Stimulated activated CD8-positive, alpha-beta memory T cell treated with anti-CD3 and anti-CD28 coated beads, Interleukin-15, amount 100 ng/mL, for 4 hours (primary cell): ENCODE data around the gene RAD54L.
"Not testable (repeated sequence)": the region's sequence is repeated elsewhere in the genome, so short reads cannot be mapped to it uniquely, and the experiment has no call there.

Experiments
- DNase-seq, 2 donors: peaks; one replicate each; pipeline ENCODE4 v3.0.0-alpha.2; 2020; ENCODE audit warnings: low read depth in 2 of 2

Gene RAD54L

DNA sequence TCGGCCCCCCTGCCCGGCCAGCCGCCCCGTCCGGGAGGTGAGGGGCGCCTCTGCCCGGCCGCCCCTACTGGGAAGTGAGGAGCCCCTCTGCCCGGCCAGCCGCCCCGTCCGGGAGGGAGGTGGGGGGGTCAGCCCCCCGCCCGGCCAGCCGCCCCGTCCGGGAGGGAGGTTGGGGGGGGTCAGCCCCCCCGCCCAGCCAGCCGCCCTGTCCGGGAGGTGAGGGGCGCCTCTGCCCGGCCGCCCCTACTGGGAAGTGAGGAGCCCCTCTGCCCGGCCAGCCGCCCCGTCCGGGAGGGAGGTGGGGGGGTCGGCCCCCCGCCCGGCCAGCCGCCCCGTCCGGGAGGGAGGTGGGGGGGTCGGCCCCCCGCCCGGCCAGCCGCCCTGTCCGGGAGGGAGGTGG is 5.8 kb upstream of the RAD54L start:
- not testable (repeated sequence) for DNase-seq

DNA sequence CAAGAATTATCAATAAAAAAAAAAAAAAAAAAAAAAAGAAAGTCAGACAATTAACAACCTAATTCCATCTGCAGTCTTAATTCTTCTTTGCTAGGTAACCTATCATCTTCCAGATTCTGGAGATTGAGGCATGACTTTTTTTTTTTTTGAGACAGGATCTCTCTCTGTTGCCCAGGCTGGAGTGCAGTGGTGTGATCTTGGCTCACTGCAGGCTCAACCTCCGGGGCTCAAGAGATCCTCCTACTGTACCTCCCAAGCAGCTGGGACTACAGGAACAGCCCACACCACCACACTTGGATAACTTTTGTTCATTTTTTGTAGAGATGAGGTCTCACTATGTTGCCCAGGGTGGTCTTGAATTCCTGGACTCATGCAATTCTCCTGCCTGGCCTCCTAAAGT is 4.6 kb upstream of the RAD54L start:
- DNase-seq: no peak

DNA sequence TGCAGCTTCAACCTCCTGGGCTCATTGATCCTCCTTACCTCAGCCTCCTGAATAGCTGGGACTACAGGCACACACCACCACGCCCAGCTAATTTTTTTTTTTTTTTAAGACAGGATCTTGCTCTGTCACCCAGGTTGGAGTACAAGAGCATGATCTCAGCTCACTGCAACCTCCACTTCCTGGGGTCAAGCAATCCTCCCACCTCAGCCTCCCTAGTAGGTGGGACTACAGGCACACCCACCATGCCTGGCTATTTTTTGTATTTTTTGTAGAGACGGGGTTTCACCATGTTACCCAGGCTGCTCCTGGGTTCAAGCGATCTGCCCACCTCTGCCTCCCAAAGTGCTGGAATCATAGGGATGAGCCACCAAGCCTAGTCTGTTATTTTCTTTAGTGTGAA is 3.7 kb upstream of the RAD54L start:
- not testable (repeated sequence) for DNase-seq

GRCh38 chr1:46244656-46245371 is 2.7 kb upstream of the RAD54L start:
- DNase-seq: no peak

DNA sequence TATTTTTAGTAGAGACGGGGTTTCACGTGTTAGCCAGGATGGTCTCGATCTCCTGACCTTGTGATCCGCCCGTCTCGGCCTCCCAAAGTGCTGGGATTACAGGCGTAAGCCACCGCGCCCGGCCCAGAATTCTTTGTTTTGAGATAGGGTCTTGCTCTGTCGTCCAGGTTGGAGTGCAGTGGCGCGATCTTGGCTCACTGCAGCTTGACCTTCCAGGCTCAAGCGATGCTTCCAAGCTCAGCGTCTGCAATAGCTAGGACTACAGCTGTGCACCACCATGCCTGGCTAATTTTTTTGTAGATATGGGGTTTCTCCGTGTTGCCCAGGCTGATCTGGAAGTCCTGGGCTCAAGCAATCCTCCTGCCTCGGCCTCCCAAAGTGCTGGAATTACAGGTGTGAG is 1.4 kb upstream of the RAD54L start:
- not testable (repeated sequence) for DNase-seq

DNA sequence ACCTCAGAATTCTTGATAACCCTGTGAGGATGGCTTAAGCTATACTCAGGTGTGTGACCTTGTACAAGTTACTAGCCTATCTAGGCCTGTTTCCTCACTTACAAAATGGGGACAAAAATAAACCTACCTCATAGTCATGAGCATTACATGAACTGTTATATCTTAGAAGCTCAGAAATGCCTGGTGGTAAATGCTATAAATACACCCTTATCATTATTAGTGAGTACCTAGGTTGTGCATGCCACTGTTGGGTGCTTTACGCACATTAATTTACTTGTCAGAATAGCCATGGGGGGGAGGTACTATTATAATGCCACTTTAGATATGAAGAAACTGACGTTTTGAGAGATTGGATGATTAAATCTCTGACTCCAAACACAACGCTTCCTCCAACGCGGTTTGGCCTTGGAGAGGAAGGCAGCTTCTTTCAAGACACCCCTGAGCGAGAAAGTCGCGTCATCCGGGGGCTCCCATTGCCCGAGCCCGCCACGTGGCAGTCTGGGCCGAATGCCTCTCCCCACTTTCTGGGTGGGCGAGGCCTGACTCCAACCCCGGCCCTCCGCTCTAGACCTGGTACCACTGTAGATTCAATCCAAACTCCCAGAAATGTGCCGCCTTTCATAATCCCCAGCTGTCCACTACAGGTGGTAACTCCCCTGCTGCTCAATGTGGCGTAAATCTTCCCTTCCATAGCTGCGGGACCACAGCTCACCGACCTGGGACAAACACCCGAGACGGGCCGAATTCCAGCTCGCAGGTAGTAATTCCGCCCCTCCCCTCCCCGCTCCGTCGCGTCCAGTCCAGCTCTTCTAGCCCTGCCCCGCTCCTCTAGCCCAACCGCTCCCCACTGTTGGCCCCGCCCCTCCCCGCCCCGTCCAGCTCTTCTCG is 771 bp upstream of the RAD54L start:
- DNase-seq: peak; percentile 34

- DNase-seq: no peak
Observed at GRCh38 chr1:46248122-46248920, 758 bp downstream of the RAD54L start.

GRCh38 chr1:46254668-46255067 is 7.1 kb downstream of the RAD54L start:
- DNase-seq: no peak

GRCh38 chr1:46256523-46256922 is 9.0 kb downstream of the RAD54L start:
- no peak for DNase-seq

DNA sequence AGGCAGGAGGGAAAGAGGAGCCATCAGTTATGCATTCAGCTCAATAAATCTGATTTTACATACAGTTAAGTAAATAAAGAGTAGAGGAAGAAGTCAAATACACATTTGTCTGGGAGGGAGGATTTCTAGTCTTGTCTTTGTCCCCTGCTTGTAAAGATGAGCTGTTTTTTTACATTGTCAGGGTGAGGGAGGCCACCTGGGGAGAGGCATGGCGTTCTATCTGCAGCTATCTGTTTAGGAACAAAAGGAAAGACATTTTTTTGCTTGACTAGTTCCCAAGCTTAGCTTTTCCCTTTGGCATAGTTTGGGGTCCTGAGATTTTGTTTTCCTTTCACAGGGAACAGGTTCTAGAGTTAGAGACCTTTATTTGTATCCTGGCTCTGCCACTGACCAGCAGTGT is 14.9 kb downstream of the RAD54L start:
- DNase-seq: no peak

DNA sequence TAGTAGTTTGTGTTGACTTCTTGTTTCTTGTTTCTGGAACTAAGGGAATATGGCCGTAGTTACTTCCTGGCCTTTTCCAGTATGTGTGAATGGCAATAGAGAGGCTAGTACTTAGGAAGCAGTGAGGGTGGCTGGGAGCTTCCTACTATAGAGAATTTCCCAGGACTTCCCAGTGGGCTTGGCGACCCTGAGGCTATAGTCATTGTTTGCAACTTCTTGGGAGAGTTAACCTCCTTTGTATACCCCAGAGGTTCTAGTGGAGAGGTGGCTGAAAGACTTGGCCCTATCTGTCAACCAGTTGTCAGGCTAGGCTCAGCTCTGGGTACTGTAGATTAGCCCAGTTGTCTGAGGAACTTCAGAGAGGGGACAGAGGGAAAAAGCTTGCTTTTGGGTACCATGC is 15.6 kb downstream of the RAD54L start:
- no peak for DNase-seq

DNA sequence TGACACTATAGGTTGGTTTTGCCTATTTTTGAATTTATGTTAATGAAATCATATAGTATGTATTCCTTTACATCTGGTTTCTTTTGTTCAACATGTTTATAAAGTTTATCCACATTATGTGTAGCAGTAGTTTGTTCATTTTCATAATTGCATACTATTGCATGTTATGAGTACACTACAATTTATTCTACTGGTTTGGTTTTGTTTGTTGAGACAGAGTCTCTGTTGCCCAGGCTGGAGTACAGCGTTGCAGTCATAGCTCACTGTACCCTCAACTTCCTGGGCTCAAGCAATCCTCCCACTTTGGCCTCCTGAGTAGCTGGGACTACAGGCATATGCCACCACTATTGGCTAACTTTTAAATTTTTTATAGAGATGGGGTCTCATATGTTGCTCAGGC is 21.0 kb downstream of the RAD54L start:
- DNase-seq: no peak

- no peak for DNase-seq
Observed at GRCh38 chr1:46274225-46275029, 26.9 kb downstream of the RAD54L start.

DNA sequence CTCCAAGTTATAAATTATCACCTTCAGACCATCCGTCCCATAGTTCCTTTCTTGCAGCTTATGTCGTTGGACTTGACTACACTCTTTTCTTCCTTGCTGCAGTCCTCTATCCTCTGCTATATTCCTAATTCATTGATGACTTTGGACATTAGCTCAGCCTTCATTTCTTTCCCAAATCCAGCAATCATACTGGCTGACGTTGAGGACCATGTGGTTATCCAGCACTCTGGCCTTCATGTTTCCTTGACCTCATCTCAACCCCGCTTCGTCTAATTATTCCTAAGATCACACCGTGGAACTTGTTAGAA is 27.4 kb downstream of the RAD54L start:
- DNase-seq: no peak

- DNase-seq: no peak
Observed at GRCh38 chr1:46277658-46278373, 30.3 kb downstream of the RAD54L start.

- DNase-seq: no peak
Observed at GRCh38 chr1:46278807-46279206, 31.2 kb downstream of the RAD54L start.

DNA sequence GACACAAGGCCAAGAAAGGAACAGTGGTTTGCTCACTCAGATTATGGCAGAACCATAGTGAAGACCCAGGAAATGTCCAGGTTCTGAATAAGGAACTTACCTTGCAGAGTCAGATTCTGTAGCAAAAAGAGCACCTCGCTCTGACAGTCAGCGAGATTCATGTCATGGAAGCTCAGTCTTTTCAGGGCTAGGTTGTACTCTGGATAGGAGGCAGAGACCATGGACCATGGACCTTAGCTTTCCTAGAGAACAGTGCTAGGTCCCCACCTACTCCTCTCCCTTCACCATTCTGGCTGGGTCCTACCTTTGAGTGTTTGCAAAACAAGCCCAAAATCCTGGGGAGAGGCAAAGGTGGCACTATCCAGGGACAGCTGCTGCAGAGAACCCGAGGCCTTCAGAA is 32.5 kb downstream of the RAD54L start:
- no peak for DNase-seq

DNA sequence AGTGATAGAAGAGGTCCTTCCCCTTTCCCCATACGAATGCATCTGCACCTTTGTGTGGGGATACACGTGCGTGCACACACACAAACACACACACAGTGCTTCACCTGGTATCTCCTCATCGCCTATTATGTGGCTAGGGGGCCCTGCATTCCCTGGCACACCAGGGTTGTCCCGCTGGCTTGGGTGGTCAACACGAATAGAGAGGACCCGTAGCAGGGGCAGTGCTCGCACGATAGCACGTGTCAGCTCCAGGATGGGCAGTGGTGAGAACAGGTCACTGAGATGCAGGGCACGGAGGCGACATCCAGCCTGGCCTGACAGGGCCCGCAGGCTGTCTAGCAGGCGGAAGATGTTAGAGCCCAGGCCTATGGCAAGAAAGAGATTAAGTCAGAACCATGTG is 33.5 kb downstream of the RAD54L start:
- no peak for DNase-seq

DNA sequence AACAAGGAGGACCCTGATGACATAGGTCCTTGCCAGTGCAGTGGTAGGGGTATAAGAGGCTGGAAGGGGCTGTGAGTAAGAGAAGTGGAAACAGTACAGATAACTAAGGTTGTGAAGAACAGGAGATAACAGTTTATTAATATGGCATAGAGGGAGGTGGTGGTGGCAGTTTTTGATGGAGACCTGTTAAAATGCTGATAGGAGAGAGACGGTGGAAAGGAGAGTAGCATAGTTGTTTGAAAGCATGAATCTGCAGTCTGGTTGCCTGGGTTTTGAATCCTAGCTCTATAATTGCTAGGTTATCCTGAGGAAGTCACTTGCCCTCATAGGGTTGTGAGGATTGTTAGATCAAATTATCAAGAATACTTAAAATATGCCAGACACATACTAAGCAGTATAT is 36.5 kb downstream of the RAD54L start:
- DNase-seq: no peak

GRCh38 chr1:46284597-46285564 is 37.3 kb downstream of the RAD54L start:
- DNase-seq: no peak
